ENCODE measurements around the gene PDE4D. TPM values are rescaled to one million over a fixed set of nuclear protein-coding genes. Genes with fewer than 3 reads are reported as not detected.

The PDE4D gene
- total RNA-seq, 1 donor from 2014 or later, result 39.2 TPM

DNA sequence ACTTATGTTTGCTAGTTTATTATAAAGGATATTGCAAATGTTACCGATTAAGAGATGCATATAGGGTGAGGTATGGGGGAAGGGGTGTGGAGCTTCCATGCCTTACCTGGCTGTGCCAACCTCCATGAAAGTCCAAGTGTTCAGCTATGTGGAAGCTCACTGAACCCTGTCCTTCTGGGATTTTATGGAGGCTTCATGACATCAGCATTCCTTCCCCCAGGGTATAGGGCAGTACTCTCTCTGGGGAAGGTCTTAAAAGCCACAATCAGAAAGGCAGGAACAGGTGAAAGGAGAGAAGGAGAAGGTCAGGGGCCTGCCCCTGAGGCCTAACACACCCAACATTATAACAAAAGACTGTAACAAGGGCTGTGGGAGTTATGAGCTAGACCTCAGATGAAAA is 592.6 kb downstream of the PDE4D start:
- Histone ChIP-seq H3K36me3 (ENCODE audit: control insufficient read depth, insufficient read depth, low read length) (no peaks in the 10 kb centered on the region), H3K4me3 (ENCODE audit: low read depth, low read length) (no peak overlapping the region), H3K27me3 (ENCODE audit: control insufficient read depth, insufficient read depth, low read length) (no peaks in the 10 kb centered on the region)
- TF ChIP-seq, protein P1, sequence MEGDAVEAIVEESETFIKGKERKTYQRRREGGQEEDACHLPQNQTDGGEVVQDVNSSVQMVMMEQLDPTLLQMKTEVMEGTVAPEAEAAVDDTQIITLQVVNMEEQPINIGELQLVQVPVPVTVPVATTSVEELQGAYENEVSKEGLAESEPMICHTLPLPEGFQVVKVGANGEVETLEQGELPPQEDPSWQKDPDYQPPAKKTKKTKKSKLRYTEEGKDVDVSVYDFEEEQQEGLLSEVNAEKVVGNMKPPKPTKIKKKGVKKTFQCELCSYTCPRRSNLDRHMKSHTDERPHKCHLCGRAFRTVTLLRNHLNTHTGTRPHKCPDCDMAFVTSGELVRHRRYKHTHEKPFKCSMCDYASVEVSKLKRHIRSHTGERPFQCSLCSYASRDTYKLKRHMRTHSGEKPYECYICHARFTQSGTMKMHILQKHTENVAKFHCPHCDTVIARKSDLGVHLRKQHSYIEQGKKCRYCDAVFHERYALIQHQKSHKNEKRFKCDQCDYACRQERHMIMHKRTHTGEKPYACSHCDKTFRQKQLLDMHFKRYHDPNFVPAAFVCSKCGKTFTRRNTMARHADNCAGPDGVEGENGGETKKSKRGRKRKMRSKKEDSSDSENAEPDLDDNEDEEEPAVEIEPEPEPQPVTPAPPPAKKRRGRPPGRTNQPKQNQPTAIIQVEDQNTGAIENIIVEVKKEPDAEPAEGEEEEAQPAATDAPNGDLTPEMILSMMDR (IDR thresholded peaks at IDR 0.05; ENCODE audit: insufficient read depth, low read length, poor library complexity, severe bottlenecking), result no peak
- DNase-seq (ENCODE audit: low read depth), result no peak

DNA sequence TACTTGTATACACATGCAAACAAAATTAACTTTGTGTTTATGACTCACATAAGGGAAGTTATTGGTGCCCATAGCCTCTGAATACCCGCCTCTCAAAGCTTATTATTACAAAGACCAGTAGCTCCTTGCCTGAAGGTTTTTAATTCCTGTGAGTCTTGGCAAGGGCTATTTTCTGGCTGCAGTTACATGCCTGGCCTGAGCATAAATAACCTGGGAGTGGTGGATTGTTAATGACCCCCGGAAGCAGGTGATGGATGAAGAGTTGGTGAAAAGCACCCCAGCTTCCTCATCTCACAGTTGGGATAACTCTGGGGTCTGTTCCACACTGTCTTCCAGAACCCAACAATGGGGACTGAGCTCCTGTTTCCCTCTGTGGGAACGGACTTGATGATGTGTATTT is 594.5 kb downstream of the PDE4D start:
- no peak for DNase-seq (ENCODE audit: low read depth)
- TF ChIP-seq, protein P1 (IDR thresholded peaks at IDR 0.05; ENCODE audit: insufficient read depth, low read length, poor library complexity, severe bottlenecking), result no peak
- H3K27me3 ChIP-seq (ENCODE audit: control insufficient read depth, insufficient read depth, low read length), result no peaks in the 10 kb centered on the region

DNA sequence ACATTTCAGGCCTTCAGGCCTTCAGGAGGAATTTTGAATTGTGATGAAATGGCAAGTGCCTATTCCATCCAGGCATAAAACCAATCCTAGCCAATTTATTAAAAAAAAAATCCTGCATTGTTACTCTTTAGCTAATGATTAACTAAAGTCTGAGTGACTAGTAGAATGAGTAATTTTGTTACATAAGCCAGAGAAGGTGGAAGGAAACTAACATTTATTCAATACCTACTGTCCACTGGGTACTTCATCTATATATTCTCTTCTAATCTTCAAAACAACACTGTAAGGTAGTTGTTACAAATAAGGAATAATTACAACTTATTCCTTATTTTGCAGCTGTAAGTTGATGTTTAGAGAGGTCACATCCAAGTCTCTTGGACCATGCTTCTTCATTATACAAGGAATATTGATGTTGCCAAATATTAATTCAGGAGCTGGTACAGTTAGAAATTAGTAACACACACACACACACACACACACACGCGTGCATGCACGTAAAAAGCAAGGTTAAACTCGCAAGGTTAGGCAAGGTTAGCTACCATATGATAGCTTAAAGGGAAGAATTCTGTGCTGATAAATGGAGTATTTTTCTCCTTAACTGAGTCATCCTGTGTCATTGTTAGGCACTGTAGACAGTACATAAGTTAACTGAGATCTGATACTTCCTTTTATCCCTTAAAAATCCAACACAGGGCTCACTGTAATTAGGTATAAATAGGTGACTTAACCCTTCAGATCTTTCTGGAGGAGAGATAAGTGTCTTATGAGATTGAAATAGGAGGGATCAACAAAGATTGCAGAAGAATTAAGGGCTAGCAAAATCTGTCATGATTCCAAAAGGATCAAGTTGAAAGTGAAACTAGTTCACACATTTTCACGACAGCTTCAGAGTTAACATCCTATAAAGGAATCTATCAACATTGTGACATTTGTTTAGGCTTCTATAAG is 596.9 kb downstream of the PDE4D start:
- peak; percentile 49 for DNase-seq (ENCODE audit: low read depth)
- H3K4me3 ChIP-seq (ENCODE audit: low read depth, low read length), result peak overlapping the region; percentile 7
- H3K36me3 ChIP-seq (ENCODE audit: control insufficient read depth, insufficient read depth, low read length), result no peaks in the 10 kb centered on the region
- TF ChIP-seq, protein P1 (IDR thresholded peaks at IDR 0.05; ENCODE audit: insufficient read depth, low read length, poor library complexity, severe bottlenecking), result no peak
- no peaks in the 10 kb centered on the region for H3K27me3 ChIP-seq (ENCODE audit: control insufficient read depth, insufficient read depth, low read length)

More for the DNA sequence above, 594.5 kb downstream of the PDE4D start:
- Histone ChIP-seq H3K36me3 (ENCODE audit: control insufficient read depth, insufficient read depth, low read length) (no peaks in the 10 kb centered on the region), H3K4me3 (ENCODE audit: low read depth, low read length) (no peak overlapping the region)

DNA sequence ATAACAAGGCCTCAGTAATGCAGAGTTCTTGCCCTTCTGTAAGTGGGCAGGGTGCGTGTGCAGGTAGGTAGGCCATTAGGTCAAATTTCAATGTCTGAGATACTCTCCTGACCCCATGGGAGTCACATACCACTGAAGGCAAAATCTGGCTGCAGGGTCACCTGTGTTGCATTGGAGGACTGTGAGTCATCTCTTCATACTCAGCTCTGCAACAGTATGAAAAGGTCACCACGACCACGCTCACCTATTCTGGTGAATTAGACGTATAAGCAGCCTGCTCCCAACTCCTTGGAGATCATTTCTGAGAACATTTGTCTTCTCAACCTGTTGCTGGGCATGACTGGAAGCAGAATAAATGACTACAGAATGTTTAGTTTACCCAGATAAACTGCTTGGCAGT is 599.8 kb downstream of the PDE4D start:
- no peak for DNase-seq (ENCODE audit: low read depth)
- TF ChIP-seq, protein P1 (IDR thresholded peaks at IDR 0.05; ENCODE audit: insufficient read depth, low read length, poor library complexity, severe bottlenecking), result no peak

DNA sequence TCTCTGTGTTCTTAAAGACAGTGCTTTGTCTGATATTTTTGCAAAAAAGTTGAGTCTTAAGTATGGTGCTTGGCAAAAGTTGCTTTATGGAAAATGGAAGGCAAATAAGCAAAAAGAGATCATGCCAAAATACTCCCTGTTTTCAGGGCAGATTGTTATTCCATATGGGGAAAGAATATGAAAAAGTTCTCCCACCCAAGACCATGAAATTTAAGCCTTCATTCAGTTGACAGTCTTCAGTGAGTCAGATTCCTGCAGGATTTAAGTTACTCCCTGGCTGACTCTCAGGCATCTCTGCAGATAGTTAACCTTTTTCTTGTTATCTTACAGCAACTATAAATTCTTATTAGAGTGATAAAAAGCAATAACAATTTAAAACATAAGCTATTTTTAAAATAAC is 601.6 kb downstream of the PDE4D start:
- TF ChIP-seq, protein P1 (IDR thresholded peaks at IDR 0.05; ENCODE audit: insufficient read depth, low read length, poor library complexity, severe bottlenecking), result no peak
- Histone ChIP-seq H3K36me3 (ENCODE audit: control insufficient read depth, insufficient read depth, low read length) (no peaks in the 10 kb centered on the region), H3K27me3 (ENCODE audit: control insufficient read depth, insufficient read depth, low read length) (no peaks in the 10 kb centered on the region), H3K4me3 (ENCODE audit: low read depth, low read length) (no peak overlapping the region)
- DNase-seq (ENCODE audit: low read depth), result no peak

More for the DNA sequence above, 599.8 kb downstream of the PDE4D start:
- Histone ChIP-seq H3K27me3 (ENCODE audit: control insufficient read depth, insufficient read depth, low read length) (no peaks in the 10 kb centered on the region), H3K4me3 (ENCODE audit: low read depth, low read length) (no peak overlapping the region), H3K36me3 (ENCODE audit: control insufficient read depth, insufficient read depth, low read length) (no peaks in the 10 kb centered on the region)

Data from kidney epithelial cell (primary cell).